K562 (cell line): ENCODE results near the gene ACKR2. TPM values are rescaled to one million over a fixed set of nuclear protein-coding genes. Genes with fewer than 3 reads are reported as not detected.
A peak's percentile ranks its signal among the peaks of the same experiment; 100 is the strongest.

Experiments
- CBFA2T2 ChIP-seq: fragments of 450-650 bp; conservative IDR thresholded peaks from 2 replicates; pipeline ENCODE4 v1.6.1; 2017; ENCODE audit warnings: mild to moderate bottlenecking
- EP300 ChIP-seq: IDR thresholded peaks from 2 replicates; pipeline ENCODE4 v1.6.1; 2012; ENCODE audit warnings: low read length, improper control_type of control experiment
- GATA2 ChIP-seq: sonication (generic); formaldehyde crosslinking; IDR thresholded peaks from 2 replicates; pipeline ENCODE4 v1.4.0; 2020; ENCODE audit warnings: mild to moderate bottlenecking, missing genetic modification reagents
- NFIX ChIP-seq: fragments of 250-450 bp; sonication (Bioruptor Pico); IDR thresholded peaks from 2 replicates; pipeline ENCODE4 v1.4.0; 2020; ENCODE audit warnings: low read depth, mild to moderate bottlenecking, moderate library complexity
- NFRKB ChIP-seq: fragments of 450-650 bp; IDR thresholded peaks from 2 replicates; pipeline ENCODE4 v1.6.1; 2016; ENCODE audit warnings: low read depth
- POLR2AphosphoS5 ChIP-seq: IDR thresholded peaks from 2 replicates; pipeline ENCODE4 v1.6.1; 2011; ENCODE audit warnings: mild to moderate bottlenecking, low read depth, low read length, moderate library complexity; ENCODE audit not compliant: control insufficient read depth, insufficient read depth
- POLR2H ChIP-seq: IDR thresholded peaks from 2 replicates; pipeline ENCODE4 v1.6.1; 2016; ENCODE audit warnings: missing genetic modification characterization, low read depth, mild to moderate bottlenecking, control low read depth, missing compliant biosample characterization, moderate library complexity
- SMARCB1 ChIP-seq: IDR thresholded peaks from 2 replicates; pipeline ENCODE4 v1.6.1; 2011; ENCODE audit warnings: improper control_type of control experiment, low read depth; ENCODE audit not compliant: insufficient read length
- SRF ChIP-seq, 2 experiments: fragments of 250-450, 450-650 bp in 1 of 2; sonication (Bioruptor Pico) in 1 of 2; sonication (generic) in 1 of 2; formaldehyde crosslinking; IDR thresholded peaks; 2 replicates each; pipeline versions ENCODE4 v1.5.0 to v1.5.1; 2020 to 2022; ENCODE audit warnings: mild to moderate bottlenecking in 1 of 2, missing genetic modification reagents in 1 of 2
- ZNF146 ChIP-seq: IDR thresholded peaks from one replicate; pipeline ENCODE4 v1.6.1; 2018; ENCODE audit warnings: missing compliant biosample characterization; ENCODE audit not compliant: unreplicated experiment
- ZNF408 ChIP-seq: fragments of 250-450 bp; sonication (Bioruptor Pico); IDR thresholded peaks from 2 replicates; pipeline ENCODE4 v1.4.0; 2020; ENCODE audit warnings: low read depth, mild to moderate bottlenecking, moderate library complexity
- ZNF668 ChIP-seq: fragments of 250-450 bp; sonication (Bioruptor Pico); IDR thresholded peaks from 2 replicates; pipeline ENCODE4 v1.8.0; 2022; ENCODE audit warnings: mild to moderate bottlenecking, inconsistent platforms
- polyA plus RNA-seq, 8 experiments: library from polyadenylated mRNA; depleted of rRNA in 4 of 8; stranded (reverse) in 5 of 8; unstranded in 3 of 8; fragments of >200 nt; fragmentation: Nextera tagmentation in 2 of 8; fragmentation: Illumina TruSeq in 1 of 8; extraction: Ambion mirVana in 2 of 8; extraction: Trizol in 1 of 8; gene quantifications; 2 replicates each; pipeline versions ENCODE4 v1.2.1 to v1.2.3, GENCODE V29; 2011 to 2014; ENCODE audit warnings: inconsistent platforms in 1 of 8, missing spikeins in 1 of 8
- total RNA-seq, 7 experiments: library from RNA; depleted of rRNA in 6 of 7; stranded (reverse); fragments of >200 nt in 6 of 7; fragmentation: Illumina TruSeq in 2 of 7; extraction: Trizol in 2 of 7; gene quantifications; 2 replicates each; pipeline versions ENCODE4 v1.2.1 to v1.2.3, GENCODE V29; 2011 to 2021; ENCODE audit warnings: low replicate concordance in 1 of 7
- TF ChIP-seq, protein P1 (sequence below): fragments of 250-450 bp; sonication (Bioruptor Pico); IDR thresholded peaks from 2 replicates; pipeline ENCODE4 v1.5.0; 2020; ENCODE audit warnings: mild to moderate bottlenecking, borderline replicate concordance
- TF ChIP-seq, protein P2 (sequence below): fragments of 450-650 bp; IDR thresholded peaks from 2 replicates; pipeline ENCODE4 v1.6.1; 2016; ENCODE audit warnings: borderline replicate concordance
- TF ChIP-seq, protein P3 (sequence below): fragments of 450-650 bp; formaldehyde crosslinking; IDR thresholded peaks from 2 replicates; pipeline ENCODE4 v1.4.0; 2020; ENCODE audit warnings: mild to moderate bottlenecking, moderate library complexity
- TF ChIP-seq, protein P4 (sequence below), 2 experiments: fragments of 450-650 bp in 1 of 2; sonication (generic) in 1 of 2; formaldehyde crosslinking in 1 of 2; IDR thresholded peaks in 1 of 2; conservative IDR thresholded peaks in 1 of 2; 2 replicates each; pipeline versions ENCODE4 v1.6.1 to v1.8.1; 2016 to 2023; ENCODE audit warnings: mild to moderate bottlenecking in 2 of 2, moderate library complexity in 2 of 2, inconsistent platforms in 1 of 2, missing genetic modification reagents in 1 of 2
- TF ChIP-seq, protein P5 (sequence below): fragments of 250-450 bp; sonication (Bioruptor Pico); IDR thresholded peaks from 2 replicates; pipeline ENCODE4 v1.8.0; 2022; ENCODE audit warnings: moderate library complexity, mild to moderate bottlenecking, inconsistent platforms
- TF ChIP-seq, protein P6 (sequence below): fragments of 450-650 bp; IDR thresholded peaks from 2 replicates; pipeline ENCODE4 v1.6.1; 2016

Gene ACKR2
- total and polyA plus RNA-seq, 9 of the 15 experiments (the other 6 are each of a cell fraction or from before 2014, with no cell fraction given), result 0.03 to 0.69 (median 0.25) TPM; not detected in 1

DNA sequence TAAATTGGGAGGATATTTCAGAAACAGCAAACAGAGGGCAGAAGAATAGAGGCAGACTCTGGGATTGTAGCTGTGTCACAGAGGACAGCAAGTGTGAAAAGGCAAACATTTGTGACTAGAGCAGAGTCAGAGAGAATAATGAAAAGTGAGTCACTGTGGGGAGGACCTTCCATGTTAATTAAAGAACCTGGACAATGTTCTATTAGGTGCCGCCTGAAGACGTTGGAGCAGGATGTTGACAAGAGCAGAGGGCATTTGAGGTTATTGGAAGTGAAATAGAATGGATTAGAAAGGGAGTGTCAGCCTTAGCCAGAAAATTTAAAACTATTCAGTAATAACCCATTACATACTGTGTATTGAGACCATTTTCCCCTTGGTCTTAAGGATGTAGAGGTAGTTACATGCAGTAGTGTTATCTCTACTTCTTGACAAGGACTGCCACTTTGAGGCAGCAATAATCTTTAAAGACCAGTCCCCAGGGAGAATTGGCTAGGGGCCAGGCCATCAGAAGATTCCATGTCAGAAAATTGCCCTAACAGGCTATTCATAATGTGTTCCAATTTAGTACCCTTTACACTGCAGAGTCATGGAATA is 5.8 kb downstream of the ACKR2 start (continued):
- TF ChIP-seq, protein P1, sequence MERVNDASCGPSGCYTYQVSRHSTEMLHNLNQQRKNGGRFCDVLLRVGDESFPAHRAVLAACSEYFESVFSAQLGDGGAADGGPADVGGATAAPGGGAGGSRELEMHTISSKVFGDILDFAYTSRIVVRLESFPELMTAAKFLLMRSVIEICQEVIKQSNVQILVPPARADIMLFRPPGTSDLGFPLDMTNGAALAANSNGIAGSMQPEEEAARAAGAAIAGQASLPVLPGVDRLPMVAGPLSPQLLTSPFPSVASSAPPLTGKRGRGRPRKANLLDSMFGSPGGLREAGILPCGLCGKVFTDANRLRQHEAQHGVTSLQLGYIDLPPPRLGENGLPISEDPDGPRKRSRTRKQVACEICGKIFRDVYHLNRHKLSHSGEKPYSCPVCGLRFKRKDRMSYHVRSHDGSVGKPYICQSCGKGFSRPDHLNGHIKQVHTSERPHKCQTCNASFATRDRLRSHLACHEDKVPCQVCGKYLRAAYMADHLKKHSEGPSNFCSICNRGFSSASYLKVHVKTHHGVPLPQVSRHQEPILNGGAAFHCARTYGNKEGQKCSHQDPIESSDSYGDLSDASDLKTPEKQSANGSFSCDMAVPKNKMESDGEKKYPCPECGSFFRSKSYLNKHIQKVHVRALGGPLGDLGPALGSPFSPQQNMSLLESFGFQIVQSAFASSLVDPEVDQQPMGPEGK (CRISPR knock-in tag), result no peak
- TF ChIP-seq EP300 (0 out of 2 replicates have a peak, but pooled peaks have one; percentile 8), CBFA2T2 (peak; percentile 35), ZNF668 (CRISPR knock-in tag) (no peak), SRF (CRISPR knock-in tag; IDR thresholded peaks at IDR 0.05) (no peak), ZNF408 (CRISPR knock-in tag) (no peak), POLR2H (tag) (no peak), NFIX (CRISPR knock-in tag) (peak; percentile 69), NFRKB (no peak), GATA2 (CRISPR knock-in tag) (0 out of 2 replicates have a peak, but pooled peaks have one; percentile 45), POLR2AphosphoS5 (peak; percentile 39; the same call in 1 of the 2 replicates), SMARCB1 (peak; percentile 81), ZNF146 (CRISPR knock-in tag) (peak; percentile 2)
- TF ChIP-seq, protein P2, sequence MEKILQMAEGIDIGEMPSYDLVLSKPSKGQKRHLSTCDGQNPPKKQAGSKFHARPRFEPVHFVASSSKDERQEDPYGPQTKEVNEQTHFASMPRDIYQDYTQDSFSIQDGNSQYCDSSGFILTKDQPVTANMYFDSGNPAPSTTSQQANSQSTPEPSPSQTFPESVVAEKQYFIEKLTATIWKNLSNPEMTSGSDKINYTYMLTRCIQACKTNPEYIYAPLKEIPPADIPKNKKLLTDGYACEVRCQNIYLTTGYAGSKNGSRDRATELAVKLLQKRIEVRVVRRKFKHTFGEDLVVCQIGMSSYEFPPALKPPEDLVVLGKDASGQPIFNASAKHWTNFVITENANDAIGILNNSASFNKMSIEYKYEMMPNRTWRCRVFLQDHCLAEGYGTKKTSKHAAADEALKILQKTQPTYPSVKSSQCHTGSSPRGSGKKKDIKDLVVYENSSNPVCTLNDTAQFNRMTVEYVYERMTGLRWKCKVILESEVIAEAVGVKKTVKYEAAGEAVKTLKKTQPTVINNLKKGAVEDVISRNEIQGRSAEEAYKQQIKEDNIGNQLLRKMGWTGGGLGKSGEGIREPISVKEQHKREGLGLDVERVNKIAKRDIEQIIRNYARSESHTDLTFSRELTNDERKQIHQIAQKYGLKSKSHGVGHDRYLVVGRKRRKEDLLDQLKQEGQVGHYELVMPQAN, result no peak
- TF ChIP-seq, protein P3, sequence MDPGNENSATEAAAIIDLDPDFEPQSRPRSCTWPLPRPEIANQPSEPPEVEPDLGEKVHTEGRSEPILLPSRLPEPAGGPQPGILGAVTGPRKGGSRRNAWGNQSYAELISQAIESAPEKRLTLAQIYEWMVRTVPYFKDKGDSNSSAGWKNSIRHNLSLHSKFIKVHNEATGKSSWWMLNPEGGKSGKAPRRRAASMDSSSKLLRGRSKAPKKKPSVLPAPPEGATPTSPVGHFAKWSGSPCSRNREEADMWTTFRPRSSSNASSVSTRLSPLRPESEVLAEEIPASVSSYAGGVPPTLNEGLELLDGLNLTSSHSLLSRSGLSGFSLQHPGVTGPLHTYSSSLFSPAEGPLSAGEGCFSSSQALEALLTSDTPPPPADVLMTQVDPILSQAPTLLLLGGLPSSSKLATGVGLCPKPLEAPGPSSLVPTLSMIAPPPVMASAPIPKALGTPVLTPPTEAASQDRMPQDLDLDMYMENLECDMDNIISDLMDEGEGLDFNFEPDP (CRISPR knock-in tag), result no peak
- TF ChIP-seq, protein P4, sequence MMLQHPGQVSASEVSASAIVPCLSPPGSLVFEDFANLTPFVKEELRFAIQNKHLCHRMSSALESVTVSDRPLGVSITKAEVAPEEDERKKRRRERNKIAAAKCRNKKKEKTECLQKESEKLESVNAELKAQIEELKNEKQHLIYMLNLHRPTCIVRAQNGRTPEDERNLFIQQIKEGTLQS (IDR thresholded peaks at IDR 0.05), result peak; percentile 13; the same call in 1 of the 2 replicates
- TF ChIP-seq, protein P4 (CRISPR knock-in tag; conservative IDR thresholded peaks at IDR 0.05), result no peak
- TF ChIP-seq, protein P5, sequence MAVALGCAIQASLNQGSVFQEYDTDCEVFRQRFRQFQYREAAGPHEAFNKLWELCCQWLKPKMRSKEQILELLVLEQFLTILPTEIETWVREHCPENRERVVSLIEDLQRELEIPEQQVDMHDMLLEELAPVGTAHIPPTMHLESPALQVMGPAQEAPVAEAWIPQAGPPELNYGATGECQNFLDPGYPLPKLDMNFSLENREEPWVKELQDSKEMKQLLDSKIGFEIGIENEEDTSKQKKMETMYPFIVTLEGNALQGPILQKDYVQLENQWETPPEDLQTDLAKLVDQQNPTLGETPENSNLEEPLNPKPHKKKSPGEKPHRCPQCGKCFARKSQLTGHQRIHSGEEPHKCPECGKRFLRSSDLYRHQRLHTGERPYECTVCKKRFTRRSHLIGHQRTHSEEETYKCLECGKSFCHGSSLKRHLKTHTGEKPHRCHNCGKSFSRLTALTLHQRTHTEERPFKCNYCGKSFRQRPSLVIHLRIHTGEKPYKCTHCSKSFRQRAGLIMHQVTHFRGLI, result no peak
- TF ChIP-seq, protein P6, sequence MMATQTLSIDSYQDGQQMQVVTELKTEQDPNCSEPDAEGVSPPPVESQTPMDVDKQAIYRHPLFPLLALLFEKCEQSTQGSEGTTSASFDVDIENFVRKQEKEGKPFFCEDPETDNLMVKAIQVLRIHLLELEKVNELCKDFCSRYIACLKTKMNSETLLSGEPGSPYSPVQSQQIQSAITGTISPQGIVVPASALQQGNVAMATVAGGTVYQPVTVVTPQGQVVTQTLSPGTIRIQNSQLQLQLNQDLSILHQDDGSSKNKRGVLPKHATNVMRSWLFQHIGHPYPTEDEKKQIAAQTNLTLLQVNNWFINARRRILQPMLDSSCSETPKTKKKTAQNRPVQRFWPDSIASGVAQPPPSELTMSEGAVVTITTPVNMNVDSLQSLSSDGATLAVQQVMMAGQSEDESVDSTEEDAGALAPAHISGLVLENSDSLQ, result peak; percentile 44
